HepG2 (cell line): ENCODE data around the gene PARP15. TPM values are rescaled to one million over a fixed set of nuclear protein-coding genes. Genes with fewer than 3 reads are reported as not detected.
A peak's percentile ranks its signal among the peaks of the same experiment; 100 is the strongest.

ENCODE experiments used
- ATAC-seq: fragments of 200-7000 bp; cut with Tn5 transposase; 3 replicates; pipeline ENCODE4 v1.9.1; 2020; ENCODE audit warnings: mild to moderate bottlenecking, moderate library complexity
- BruUV-seq: library from RNA; stranded (reverse); fragments of 400-500 nt; replicated peaks from 2 replicates; lab custom pipeline; 2021; lab: Mats Ljungman, UMichigan
- CTCF ChIA-PET: fragments of 300-600 bp; formaldehyde crosslinking; extraction: SDS; loops from one replicate; lab custom pipeline; 2021; ENCODE audit warnings: low total read pairs, inconsistent platforms, low intra/inter-chr PET ratio; lab: Yijun Ruan, JAX
- POLR2A ChIA-PET: fragments of 350-600 bp; sonication (Branson Sonifier 250); formaldehyde crosslinking; loops from one replicate; lab custom pipeline; 2020; ENCODE audit warnings: antibody characterized with exemption, inconsistent platforms; lab: Yijun Ruan, JAX
- DNase-seq: peaks from one replicate; pipeline ENCODE4 v3.0.0-alpha.2; 2015; ENCODE audit warnings: low spot score
- FAIRE-seq: peaks from 3 replicates; lab custom pipeline; 2011; peaks lifted over from hg19 to GRCh38; lab: Jason Lieb, UNC
- H2AFZ ChIP-seq: one replicate; pipeline ENCODE4 v1.6.1; 2011; ENCODE audit warnings: low read length, inconsistent platforms
- H3K27ac ChIP-seq: fragments of 300-600 bp; 3 replicates; pipeline ENCODE4 v1.8.0; 2011; ENCODE audit warnings: mixed run types, mild to moderate bottlenecking, mixed read lengths, low read length, inconsistent platforms; ENCODE audit not compliant: insufficient read depth; ENCODE audit errors: extremely low read length
- H3K27me3 ChIP-seq, 2 experiments: fragments of 200-600 bp in 1 of 2; 2 replicates in 1 of 2; 3 replicates in 1 of 2; pipeline versions ENCODE4 v1.6.0 to v1.8.0; 2011; ENCODE audit warnings: low read length in 2 of 2, mild to moderate bottlenecking in 2 of 2, moderate library complexity in 2 of 2, inconsistent platforms in 1 of 2; ENCODE audit not compliant: insufficient read depth in 2 of 2, control insufficient read depth in 1 of 2
- H3K36me3 ChIP-seq, 2 experiments: fragments of 200-600 bp in 1 of 2; replicated peaks in 1 of 2; 2 replicates in 1 of 2; 3 replicates in 1 of 2; pipeline versions ENCODE4 v1.5.1 to v1.8.0; 2011; ENCODE audit warnings: low read length in 2 of 2, inconsistent platforms in 1 of 2; ENCODE audit not compliant: insufficient read depth in 2 of 2, control insufficient read depth in 1 of 2
- H3K4me1 ChIP-seq: 2 replicates; pipeline ENCODE4 v1.5.1; 2012; ENCODE audit warnings: low read length, inconsistent platforms; ENCODE audit not compliant: insufficient read depth
- H3K4me2 ChIP-seq: 2 replicates; pipeline ENCODE4 v1.6.0; 2011; ENCODE audit warnings: low read depth, low read length, inconsistent platforms
- H3K4me3 ChIP-seq, 3 experiments: fragments of 200-600 bp in 1 of 3; sonication (generic), shearing (Covaris generic) in 1 of 3; replicated peaks in 1 of 3; 2 replicates each; pipeline ENCODE4 v1.5.1; 2011 to 2016; ENCODE audit warnings: low read length in 3 of 3, inconsistent platforms in 2 of 3, low read depth in 2 of 3, mild to moderate bottlenecking in 2 of 3, control low read depth in 1 of 3, mixed read lengths in 1 of 3; ENCODE audit not compliant: insufficient read depth in 1 of 3
- H3K79me2 ChIP-seq: one replicate; pipeline ENCODE4 v1.6.1; 2011; ENCODE audit warnings: low read length, inconsistent platforms; ENCODE audit not compliant: insufficient read depth
- H3K9ac ChIP-seq: 2 replicates; pipeline ENCODE4 v1.6.0; 2011; ENCODE audit warnings: mild to moderate bottlenecking, low read depth, low read length, inconsistent platforms; ENCODE audit not compliant: insufficient read depth
- H3K9me3 ChIP-seq: 2 replicates; pipeline ENCODE4 v1.5.1; 2012; ENCODE audit warnings: mild to moderate bottlenecking, low read length
- H4K20me1 ChIP-seq: 2 replicates; pipeline ENCODE4 v1.6.0; 2011; ENCODE audit warnings: inconsistent platforms, mild to moderate bottlenecking, low read length, moderate library complexity; ENCODE audit not compliant: insufficient read depth
- FOXA3 ChIP-seq: IDR thresholded peaks from 2 replicates; pipeline ENCODE4 v1.6.1; 2016; ENCODE audit warnings: missing genetic modification reagents, missing compliant biosample characterization
- KLF15 ChIP-seq: sonication (generic); formaldehyde crosslinking; IDR thresholded peaks from 2 replicates; pipeline ENCODE4 v1.8.1; 2023; ENCODE audit warnings: borderline replicate concordance, mild to moderate bottlenecking, inconsistent platforms, missing genetic modification reagents, mixed read lengths
- MIER3 ChIP-seq: IDR thresholded peaks from 2 replicates; pipeline ENCODE4 v1.6.1; 2016; ENCODE audit warnings: missing compliant biosample characterization, borderline replicate concordance
- POGZ ChIP-seq: sonication (generic); formaldehyde crosslinking; IDR thresholded peaks from 2 replicates; pipeline ENCODE4 v1.4.0; 2020; ENCODE audit warnings: mild to moderate bottlenecking, missing genetic modification reagents
- SMAD1 ChIP-seq: sonication (generic); formaldehyde crosslinking; IDR thresholded peaks from 2 replicates; pipeline ENCODE4 v1.4.0; 2020; ENCODE audit warnings: missing genetic modification reagents, low read depth, mild to moderate bottlenecking, borderline replicate concordance
- ZNF224 ChIP-seq: sonication (generic); formaldehyde crosslinking; IDR thresholded peaks from 2 replicates; pipeline ENCODE4 v1.5.0; 2020; ENCODE audit warnings: mild to moderate bottlenecking, missing genetic modification reagents
- ZNF260 ChIP-seq: sonication (generic); formaldehyde crosslinking; IDR thresholded peaks from 2 replicates; pipeline ENCODE4 v1.4.0; 2020; ENCODE audit warnings: missing genetic modification reagents, low read depth, mild to moderate bottlenecking, borderline replicate concordance
- ZNF558 ChIP-seq: sonication (generic); formaldehyde crosslinking; IDR thresholded peaks from 2 replicates; pipeline ENCODE4 v1.9.0; 2022; ENCODE audit warnings: mild to moderate bottlenecking, missing genetic modification reagents, borderline replicate concordance
- ZNF619 ChIP-seq: sonication (generic); formaldehyde crosslinking; IDR thresholded peaks from 2 replicates; pipeline ENCODE4 v1.4.0; 2020; ENCODE audit warnings: mild to moderate bottlenecking, missing genetic modification reagents
- ZNF770 ChIP-seq: sonication (generic); formaldehyde crosslinking; IDR thresholded peaks from 2 replicates; pipeline ENCODE4 v1.5.0; 2020; ENCODE audit warnings: mild to moderate bottlenecking, missing genetic modification reagents
- WGBS: methylation state at CpG from one replicate; pipeline ENCODE4 v1.1.6; 2017; ENCODE audit warnings: low lambda C conversion rate; 5-methylcytosine and 5-hydroxymethylcytosine counted together
- in situ Hi-C: cut with HindIII; loops from 2 replicates; pipeline ENCODE4 v1.10.0; 2017; ENCODE audit warnings: low pct_unique_long_range_greater_than_20kb; ENCODE audit not compliant: extremely low pct_ligation_motif_present
- intact Hi-C: fragments of 100-400 bp; cut with micrococcal nuclease; formaldehyde crosslinking; loops from one replicate; pipeline ENCODE4 v1.10.0; 2022; ENCODE audit not compliant: unreplicated experiment
- polyA plus RNA-seq, 8 experiments: library from polyadenylated mRNA; depleted of rRNA in 3 of 8; stranded (reverse) in 7 of 8; unstranded in 1 of 8; fragments of >200 nt; fragmentation: Illumina TruSeq in 4 of 8; extraction: Trizol in 4 of 8; gene quantifications; 2 replicates each; pipeline versions ENCODE4 v1.2.1 to v1.2.3, GENCODE V29; 2011 to 2016; ENCODE audit warnings: low read depth in 4 of 8, missing spikeins in 1 of 8, mixed read lengths in 1 of 8; ENCODE audit not compliant: insufficient read depth in 1 of 8
- total RNA-seq, 5 experiments: library from RNA; depleted of rRNA; stranded (reverse); fragments of >200 nt; fragmentation: Illumina TruSeq; extraction: Trizol; gene quantifications; 2 replicates each; pipeline ENCODE4 v1.2.3, GENCODE V29; 2016; ENCODE audit warnings: low read depth in 1 of 5

PARP15 gene
- total and polyA plus RNA-seq, 2 of the 13 experiments (the other 11 are each of a cell fraction or from before 2014, with no cell fraction given) = 0.02 TPM; not detected in 1

GRCh38 chr3:122576174-122576940 is 1.1 kb upstream of the PARP15 start:
- Histone ChIP-seq H3K4me3 (no peak overlapping the region), H4K20me1 (no peaks in the 10 kb centered on the region), H3K36me3 (no peaks in the 10 kb centered on the region), H3K79me2 (no peaks in the 10 kb centered on the region), H2AFZ (no peak overlapping the region), H3K9ac (no peak overlapping the region), H3K27ac (no peak overlapping the region), H3K4me2 (no peak overlapping the region), H3K27me3 (no peaks in the 10 kb centered on the region), H3K9me3 (peaks cover 2% of the 10 kb centered on the region), H3K4me1 (peaks cover 26% of the 10 kb centered on the region)
- ChIA-PET POLR2A (no interaction called here), CTCF (no interaction called here)
- no peak for DNase-seq
- 37% methylated on average over 8 of the region's 8 CpGs for WGBS
- peak; percentile 25; the same call in 2 of the 3 replicates for ATAC-seq
- intact Hi-C loops = no loop called here
- no TSS peak for BruUV-seq
- in situ Hi-C loops = no loop called here
- FAIRE-seq = no peak
- TF ChIP-seq KLF15 (CRISPR knock-in tag) (no peak), SMAD1 (CRISPR knock-in tag) (no peak), ZNF770 (CRISPR knock-in tag) (no peak), POGZ (no peak), ZNF619 (no peak), ZNF558 (CRISPR knock-in tag) (no peak), FOXA3 (CRISPR knock-in tag) (no peak), ZNF224 (CRISPR knock-in tag) (no peak), MIER3 (no peak), ZNF260 (CRISPR knock-in tag) (no peak)
- TF ChIP-seq, all 625 proteins: peak for 0
